HG02938 (cell line): ENCODE results near the gene RFC2.
"Not testable (repeated sequence)": the region's sequence is repeated elsewhere in the genome, so short reads cannot be mapped to it uniquely, and the experiment has no call there.

Experiments used
- ATAC-seq: cut with Tn5 transposase; IDR thresholded peaks from one replicate; pipeline ENCODE4 v1.9.1; 2021; ENCODE audit warnings: mild to moderate bottlenecking, moderate library complexity; ENCODE audit not compliant: unreplicated experiment

RFC2 gene

GRCh38 chr7:74219416-74219815 is 34.8 kb downstream of the RFC2 start:
- ATAC-seq = no peak

- ATAC-seq = no peak
These were observed 35.9 kb downstream of the RFC2 start for GRCh38 chr7:74218343-74218698.

- no peak for ATAC-seq
These were observed 36.5 kb downstream of the RFC2 start for GRCh38 chr7:74217455-74218342.

- ATAC-seq = no peak
These were observed 37.8 kb downstream of the RFC2 start for GRCh38 chr7:74216361-74216761.

GRCh38 chr7:74215921-74216320 is 38.3 kb downstream of the RFC2 start:
- ATAC-seq = no peak

- ATAC-seq = no peak
These were observed 39.2 kb downstream of the RFC2 start for GRCh38 chr7:74214816-74215630.

- no peak for ATAC-seq
These were observed 41.5 kb downstream of the RFC2 start for GRCh38 chr7:74212661-74213060.

GRCh38 chr7:74208241-74208640 is 46.0 kb downstream of the RFC2 start:
- not testable (repeated sequence) for ATAC-seq

- no peak for ATAC-seq
These were observed 46.6 kb downstream of the RFC2 start for GRCh38 chr7:74207586-74207985.

- no peak for ATAC-seq
These were observed 47.5 kb downstream of the RFC2 start for GRCh38 chr7:74206589-74207120.

GRCh38 chr7:74206052-74206451 is 48.1 kb downstream of the RFC2 start:
- not testable (repeated sequence) for ATAC-seq

GRCh38 chr7:74203956-74204618 is 50.1 kb downstream of the RFC2 start:
- no peak for ATAC-seq

GRCh38 chr7:74202841-74203556 is 51.2 kb downstream of the RFC2 start:
- no peak for ATAC-seq

- ATAC-seq = no peak
These were observed 54.4 kb downstream of the RFC2 start for GRCh38 chr7:74199551-74200355.

- ATAC-seq = no peak
These were observed 56.6 kb downstream of the RFC2 start for GRCh38 chr7:74197449-74198124.

- ATAC-seq = not testable (repeated sequence)
These were observed 58.1 kb downstream of the RFC2 start for GRCh38 chr7:74195968-74196654.

- not testable (repeated sequence) for ATAC-seq
These were observed 58.9 kb downstream of the RFC2 start for GRCh38 chr7:74195139-74195860.

- no peak for ATAC-seq
These were observed 59.5 kb downstream of the RFC2 start for GRCh38 chr7:74194686-74195085.
